Activated CD8-positive, alpha-beta memory T cell treated with anti-CD3 and anti-CD28 coated beads for 48 hours (primary cell): ENCODE results near the gene TEPSIN.
"Not testable (repeated sequence)": the region's sequence is repeated elsewhere in the genome, so short reads cannot be mapped to it uniquely, and the experiment has no call there.

Experiments used
- DNase-seq, 3 experiments: peaks; one replicate each; pipeline ENCODE4 v3.0.0-alpha.2; 2020; ENCODE audit warnings: low read depth in 2 of 3, low spot score in 2 of 3

TEPSIN gene

DNA sequence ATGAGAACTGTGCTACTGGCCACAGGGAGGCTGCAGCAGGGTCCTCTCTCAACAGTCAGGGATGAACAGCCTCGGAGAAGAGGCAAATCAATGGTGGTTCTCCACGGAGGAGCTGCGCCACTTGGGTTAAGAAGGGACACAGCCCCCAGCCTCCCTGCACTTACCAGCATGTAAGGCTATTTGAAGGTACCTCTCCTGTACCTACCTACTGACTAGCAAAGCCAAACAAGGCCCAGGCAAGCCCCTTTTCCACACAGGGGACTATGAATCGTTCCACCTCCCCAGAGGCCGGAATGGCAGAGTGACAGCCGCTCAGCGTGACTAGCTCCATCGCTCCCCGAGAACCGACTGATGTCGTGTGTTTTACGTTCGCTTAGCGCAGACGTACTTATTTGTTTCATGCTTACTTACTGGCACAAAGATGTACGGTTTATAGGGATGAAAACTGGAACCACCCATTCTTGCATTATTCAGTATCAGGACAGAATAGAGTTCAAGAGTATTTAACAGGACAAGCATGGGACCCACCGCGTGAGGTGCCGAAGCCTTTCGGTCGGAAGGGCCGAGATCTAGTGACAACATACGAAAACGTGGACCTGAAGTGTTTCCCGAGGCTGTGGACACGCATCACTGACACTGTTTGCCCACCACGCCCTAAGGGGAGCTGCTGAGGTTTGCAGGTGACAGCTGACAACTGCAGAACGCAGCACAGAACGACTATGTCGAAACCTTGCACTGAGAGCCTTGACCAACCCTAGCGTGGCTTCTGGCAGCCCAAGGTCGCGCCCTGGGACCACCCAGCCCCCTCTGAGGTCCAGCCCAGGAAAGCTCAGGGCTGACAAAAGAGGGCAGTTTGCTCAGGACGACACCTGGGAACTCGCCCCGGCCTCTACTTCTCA, 1.0 kb downstream of the TEPSIN start:
- no peak for DNase-seq

DNA sequence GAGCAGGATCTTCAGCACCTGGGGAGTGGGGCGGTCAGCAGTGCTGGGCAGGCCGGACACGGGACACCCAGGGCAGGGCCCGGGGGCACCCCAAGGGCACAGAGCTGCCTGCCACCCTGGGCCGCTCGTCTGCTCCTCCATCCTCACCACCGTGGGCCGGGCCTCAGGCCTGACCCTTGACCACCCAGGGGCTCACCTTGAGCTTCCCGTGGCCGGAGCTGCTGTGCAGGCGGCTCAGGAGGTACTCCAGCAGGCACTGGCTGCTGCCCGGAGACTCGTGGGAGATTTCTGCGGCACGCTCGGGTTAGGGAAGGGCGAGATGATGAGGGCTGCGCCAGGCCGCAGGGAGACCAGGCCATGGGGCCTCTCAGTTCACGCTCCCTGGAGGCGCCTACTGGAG, 2.1 kb downstream of the TEPSIN start:
- DNase-seq, result no peak

DNA sequence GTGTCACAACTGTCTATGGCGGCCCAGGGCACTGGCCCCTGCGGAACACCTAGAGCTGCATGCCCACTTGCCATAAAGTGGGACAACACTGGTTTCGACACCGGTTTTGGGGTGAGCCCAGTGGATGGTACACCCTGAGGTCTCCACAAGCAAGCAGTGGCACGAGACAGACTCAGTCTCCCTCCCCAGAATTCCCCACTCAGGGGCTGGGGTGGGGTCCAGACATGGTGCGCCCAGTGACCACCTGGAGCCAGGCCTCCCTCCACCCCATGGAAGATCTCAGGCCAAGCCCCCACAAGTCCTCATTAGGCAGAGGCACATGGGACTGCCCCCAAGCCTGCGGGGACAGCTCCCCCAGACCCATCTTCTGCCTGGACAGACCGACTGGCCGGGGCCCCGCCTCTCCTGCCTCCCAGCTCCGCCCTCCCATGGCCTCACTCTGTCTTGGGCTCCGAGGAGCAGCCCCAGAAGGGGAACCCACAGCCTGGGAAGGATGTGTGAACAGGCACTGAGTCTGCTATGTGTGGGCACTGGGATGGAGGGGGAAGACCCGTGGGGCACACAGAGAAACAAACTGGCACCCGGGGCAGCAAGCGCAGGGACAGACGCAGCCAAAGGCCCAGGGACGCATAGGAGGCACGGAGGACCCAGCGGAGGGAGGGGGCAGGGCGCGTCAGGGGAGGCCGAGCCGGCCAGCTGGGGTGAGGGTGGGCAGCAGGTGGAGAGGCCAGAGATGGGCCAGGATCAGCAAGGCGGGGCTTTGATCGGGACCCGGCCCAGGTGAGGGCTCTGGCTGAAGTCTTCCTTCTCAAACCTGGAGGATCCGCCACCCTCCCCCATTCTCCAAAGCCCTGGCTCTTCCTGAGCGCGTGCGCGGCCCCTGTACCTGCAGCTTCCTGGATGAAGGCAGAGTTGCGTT, 2.8 kb downstream of the TEPSIN start:
- no peak for DNase-seq

DNA sequence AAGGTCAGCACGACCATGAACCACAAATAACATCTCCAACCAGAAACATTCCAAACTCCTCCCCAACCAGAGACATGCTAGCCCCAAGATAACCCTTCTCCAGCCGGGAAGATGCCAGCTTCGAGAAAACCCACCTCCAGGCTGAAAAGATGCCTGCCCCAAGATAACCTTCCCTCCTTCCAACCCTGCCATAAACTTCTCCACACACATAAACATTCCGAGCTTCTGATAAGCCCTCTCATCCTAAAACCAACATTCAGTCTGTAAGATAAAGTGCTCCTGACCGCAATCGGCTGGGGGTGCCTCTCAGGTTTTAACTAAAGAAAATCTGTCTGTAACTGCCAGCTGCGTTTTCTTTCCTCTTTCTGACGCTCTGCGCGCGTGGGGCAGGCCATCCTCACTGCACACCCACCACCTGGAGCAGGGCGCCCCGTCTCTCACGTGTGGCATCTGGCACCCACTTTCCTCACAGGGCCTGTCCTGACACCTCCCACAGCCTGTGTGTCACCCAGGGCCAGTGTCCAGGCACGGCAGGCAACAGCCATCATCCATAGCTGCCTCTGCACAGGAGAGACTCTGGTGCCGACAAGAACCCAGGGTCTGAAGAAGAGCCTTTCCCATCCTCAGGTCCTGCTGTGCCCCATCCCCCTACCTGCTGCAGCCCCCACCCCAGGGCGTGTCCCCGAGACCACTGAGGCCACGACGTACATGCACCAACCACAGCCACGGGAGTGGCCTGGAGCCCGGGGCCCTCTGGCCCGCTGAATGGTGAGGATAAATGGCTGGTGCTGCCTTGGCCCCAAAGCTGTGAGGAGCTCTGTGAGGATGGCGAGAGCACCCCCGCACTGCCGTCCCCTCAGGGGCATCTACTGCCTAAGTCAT, 3.7 kb downstream of the TEPSIN start:
- DNase-seq, result no peak

DNA sequence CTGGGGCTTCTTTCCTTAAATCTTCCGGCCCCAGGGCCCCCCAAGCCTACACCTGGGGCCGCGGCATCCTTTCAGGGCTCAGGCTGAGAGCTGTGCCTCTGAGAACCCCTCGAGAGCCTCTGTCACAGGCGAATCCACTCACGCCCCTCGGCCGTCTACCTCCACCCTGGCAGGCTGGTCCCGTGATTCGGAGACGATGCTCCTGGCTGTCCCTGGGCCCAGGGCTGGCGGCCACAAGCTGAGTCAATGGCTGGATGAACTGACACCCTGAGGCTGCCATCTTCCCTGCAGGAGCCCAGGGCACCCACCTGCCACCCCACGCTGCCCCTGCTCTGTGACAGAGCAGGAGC, 4.4 kb downstream of the TEPSIN start:
- no peak for DNase-seq

DNA sequence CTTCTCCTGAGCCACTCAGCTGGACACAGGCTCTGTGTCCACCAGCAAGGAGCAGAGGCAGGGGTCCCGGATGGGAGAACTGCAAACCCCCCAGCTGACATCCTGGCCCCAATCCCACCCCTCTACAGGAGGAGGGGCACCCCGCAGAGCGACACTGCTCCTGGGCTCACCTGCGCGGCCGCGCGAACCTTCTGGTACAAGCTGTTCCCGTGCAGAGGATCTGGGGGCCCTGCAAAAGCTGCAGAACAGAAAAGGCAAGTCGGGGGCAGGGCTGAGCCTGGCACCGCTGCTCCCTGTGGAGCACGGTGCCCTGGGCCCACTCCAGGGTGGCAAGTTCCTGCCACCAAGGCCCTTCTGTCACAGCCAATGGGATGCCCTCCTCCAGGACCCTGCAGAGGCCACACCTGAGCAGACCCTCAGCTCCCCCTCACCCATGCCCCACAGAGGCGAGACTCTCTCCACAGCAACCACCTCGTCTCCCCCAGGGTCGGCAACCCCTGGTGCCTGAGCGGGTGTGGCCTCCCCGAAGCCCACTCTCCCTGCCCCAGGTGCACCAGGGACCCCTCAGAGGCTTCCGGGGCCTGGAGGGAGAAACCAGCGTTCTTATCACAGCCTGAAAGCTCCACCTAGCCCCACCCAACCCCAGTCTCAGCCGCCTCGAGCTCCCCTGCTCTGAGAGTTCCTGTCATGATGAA, 4.9 kb downstream of the TEPSIN start:
- DNase-seq, result no peak

DNA sequence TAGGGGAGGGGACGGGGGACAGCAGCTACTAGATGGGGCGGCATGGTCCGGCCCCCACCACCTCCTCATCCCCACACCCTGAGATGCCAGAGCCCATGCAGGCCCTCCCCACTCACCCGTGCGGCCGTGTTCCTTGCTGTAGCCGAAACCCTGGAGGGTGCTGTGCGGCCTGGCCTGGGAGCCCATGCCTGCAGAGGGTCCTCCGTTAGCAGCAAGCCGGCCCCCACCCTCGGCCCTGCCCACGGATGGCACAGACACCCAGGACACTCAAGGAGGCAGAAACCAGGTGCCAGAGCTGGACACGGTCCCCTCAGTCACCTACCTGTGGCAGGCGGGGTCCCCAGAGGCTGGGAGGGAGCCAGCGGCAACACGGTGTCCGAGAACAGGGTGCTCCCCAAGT, 5.5 kb downstream of the TEPSIN start:
- DNase-seq, result no peak

DNA sequence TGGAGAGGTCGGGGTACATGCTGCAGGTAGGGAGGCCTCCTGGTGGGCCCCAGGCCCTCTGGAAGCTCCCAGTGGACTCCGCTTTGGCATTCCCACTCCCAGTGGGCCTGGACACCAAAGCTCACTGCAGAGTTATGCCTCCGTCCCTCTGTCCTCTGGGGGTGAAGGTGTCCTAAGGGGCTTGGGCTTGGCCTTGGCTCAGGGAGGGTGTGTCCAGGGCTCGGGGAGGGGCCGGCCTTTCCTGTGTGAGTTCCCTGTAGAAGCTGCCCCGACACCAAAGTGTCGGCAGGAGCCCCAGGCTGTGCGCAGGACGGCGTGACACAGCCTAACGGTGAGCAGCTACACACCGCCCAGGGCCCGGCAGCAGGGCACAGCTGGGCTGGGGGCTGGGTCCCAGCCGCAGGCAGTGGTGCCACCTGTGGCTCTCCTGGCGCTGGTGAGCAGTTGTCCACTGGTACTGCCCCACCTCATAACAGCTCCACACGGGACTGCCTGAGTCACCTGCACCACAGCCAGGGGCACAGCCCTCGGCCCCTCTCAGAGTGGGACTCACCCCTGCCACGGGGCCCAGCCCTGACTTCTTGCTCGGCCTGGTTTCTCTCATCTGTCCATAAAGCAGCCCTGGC, 6.1 kb downstream of the TEPSIN start:
- no peak for DNase-seq

DNA sequence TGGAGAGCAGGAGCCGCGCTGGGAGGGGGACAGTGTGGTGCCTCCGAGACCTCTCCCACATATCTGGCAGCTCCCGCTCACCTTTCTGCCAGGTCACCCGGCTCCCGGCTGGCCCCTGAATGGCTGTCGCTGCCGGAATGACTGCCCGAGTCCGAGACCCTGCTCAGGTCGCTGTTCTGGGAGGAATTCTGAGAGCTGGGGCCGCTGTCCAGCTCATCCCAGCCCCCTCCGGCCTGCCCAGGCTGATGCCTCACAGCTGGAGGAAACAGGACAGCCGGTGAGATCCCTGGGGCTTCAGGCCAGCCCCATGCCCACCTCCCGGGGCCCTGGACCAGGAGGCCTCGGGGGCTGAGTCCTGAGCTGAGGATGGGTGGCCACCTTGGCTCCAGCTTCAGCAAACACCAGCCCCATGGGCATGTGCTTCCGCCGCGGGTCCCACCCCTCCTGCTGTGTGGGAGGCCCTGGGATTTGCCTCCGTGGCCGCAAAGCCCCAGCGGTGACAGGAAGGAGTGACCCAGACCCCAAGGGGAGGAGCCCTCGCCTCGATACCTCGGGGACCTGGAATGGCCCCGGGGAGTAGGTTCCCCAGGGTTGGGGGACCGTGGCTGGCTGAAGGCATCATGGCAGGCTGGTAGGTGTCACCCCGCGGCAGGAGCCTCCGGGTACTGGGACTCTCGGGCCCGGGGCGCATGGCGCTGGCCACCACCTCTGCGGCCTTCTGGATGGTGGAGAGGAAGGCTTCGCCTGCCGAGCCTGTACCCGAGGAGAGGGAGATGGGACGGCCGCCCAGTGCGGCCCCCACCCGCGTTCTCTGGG, 6.9 kb downstream of the TEPSIN start:
- DNase-seq, result no peak

DNA sequence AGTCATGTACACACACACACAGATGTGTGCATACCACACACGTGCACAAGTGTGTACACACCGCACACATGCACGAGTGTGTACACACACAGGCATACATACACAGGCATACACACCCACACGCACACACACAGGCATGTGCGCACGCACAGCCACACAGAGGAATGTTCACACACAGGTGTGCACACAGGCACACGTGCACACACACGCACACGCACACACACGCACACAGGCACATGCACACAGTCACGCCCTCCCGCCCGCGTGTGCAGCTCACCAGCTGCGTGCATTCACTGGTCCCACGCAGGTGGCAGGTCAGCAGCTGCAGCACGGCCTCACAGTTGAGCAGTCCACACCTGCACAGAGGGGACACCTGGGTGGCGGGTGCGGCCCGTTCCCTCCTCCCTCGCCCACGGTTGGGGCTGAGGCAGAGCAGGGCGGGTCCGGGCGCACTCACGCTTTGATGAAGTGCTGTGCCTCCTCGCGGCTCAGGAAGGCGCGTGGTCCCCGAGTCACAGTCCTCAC, 7.7 kb downstream of the TEPSIN start:
- no peak for DNase-seq

DNA sequence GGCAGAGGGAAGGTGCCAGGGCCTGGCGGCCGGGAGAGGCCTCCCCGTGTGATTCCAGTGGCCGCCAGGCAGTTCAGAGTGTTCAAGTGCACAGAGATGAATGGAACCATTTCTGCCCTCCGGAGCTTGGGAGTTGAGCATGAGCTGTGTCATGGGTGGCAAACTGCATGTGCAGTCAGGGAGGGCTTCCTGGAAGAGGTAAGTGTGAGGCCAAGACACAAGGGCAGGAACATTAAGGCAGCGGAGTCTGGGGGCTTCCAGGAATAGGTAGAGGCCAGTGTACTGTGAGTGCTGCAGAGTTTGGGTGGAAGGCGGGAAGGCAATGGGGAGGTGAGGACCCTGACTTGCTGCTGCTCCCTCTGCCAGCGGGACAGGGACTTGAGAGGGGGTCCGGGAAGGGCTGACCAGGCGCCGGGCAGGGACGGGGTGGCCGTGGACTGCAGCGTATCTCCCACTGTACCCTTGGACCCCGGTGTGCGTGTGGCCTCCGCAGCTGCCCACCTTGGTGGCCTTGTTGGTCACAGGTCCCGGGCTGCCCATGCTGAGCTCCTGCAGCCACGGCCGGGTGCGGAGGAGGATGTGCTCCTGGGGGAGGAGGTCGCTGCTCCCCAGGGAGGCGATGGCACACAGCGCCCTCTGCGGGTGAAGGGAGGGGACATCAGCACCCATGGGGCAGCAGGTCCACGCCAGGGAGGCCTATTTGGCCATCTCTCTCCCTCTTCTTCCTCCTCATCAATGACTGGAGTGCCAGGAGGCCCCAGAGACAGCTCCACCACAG, 8.6 kb downstream of the TEPSIN start:
- no peak for DNase-seq

DNA sequence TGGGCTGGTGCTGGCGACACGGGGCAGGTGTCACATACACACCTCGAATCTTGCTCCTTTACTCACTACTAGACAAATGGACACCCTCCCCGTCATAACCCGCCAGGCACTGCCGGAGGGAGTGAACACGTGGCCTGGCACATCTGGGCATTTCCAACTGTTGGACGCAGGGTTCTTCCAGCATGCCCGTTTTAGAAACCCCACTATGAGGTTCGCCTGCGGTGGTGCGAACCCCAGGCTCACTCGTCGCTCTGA, 9.3 kb downstream of the TEPSIN start:
- no peak for DNase-seq

DNA sequence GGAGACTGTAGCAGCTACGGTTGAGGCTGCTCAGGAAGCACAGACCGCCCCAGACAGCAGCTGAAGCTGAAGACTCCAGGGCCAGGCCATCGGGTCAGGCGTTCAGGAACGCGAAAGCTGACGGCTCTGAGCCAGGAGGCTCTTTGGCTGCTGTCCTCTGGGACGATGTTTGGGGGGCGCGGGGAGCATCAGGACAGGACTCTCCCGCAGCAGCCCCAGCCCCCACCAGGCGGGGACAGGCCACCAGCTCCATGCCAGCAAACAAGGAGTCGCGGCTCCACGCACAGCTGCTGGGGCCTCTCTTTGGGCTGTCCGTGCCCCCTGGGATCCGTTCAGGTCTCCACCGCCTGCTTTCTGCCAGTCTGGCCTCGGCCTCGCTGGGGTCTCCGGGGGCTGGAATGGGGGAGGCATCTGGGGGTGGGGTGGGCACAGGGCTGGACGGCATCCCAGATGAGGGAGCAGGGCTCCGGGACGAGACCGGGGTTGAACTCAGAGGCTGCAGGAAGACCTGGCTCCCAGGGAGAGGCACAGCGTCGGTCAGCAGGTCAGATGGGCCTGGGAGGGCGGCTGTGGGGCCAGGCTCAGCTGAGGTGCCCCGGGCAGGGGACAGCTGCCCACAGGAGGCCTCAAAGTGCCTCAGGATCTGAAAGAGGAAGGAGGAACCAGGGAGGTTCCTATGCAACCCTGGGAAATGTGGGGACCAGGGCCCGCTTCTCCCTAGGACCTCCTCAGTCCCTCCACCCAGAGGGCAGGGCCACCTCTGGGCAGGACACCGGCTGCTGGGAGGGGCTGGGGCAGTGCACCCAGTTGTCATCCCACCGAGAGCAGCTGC, 9.8 kb downstream of the TEPSIN start:
- DNase-seq, result no peak

DNA sequence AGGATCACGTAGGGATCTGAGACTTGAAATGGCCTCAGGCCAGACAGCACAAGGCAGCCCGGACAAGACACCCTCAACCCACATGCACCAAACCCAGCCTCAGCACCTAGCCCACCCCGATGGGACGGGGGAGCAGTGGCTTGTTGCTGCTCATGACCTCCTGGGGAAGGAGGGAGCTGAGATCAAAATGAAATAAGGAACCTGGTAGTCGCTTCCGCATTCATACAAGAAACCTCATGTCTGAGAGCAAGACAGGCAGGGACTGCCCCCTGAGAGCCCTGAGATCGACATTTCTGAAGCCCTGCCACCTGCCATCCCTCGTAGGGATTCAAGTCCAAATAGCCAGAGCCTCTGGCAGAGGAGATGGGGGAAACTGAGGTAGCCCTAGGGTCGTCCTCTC, 10.4 kb downstream of the TEPSIN start:
- no peak for DNase-seq

DNA sequence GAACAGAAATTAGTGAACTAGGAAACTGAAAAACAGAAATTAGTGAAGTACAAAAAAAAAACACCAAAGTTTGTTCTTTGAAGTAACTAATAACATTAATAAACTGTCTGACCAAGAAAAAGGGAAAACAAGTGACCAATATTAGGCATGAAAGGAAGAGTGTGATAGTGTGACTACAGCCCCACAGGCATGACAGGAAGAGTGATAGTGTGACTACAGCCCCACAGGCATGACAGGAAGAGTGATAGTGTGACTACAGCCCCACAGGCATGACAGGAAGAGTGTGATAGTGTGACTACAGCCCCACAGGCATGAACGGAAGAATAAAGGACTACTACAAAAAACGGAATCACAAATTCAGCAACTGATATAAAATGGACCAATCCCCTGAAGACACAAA, 11.2 kb downstream of the TEPSIN start:
- not testable (repeated sequence) for DNase-seq

DNA sequence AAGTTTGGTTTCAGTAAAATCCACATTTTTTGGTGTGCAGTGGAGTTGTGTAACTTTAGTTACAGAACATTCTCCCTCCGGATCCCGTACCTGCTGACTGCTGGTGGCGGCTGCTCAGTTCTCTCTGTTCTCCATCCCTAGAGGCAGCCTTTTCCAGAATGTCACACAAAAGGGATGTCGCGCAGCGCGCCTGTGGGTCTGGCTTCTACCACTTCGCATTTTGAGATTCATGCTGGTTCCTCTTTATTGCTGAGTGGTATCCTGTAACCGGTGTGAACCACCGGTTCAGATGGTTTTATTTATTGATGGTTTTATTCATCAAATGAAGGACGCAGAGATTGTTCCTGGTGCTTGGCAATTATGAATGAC, 15.1 kb downstream of the TEPSIN start:
- no peak for DNase-seq

DNA sequence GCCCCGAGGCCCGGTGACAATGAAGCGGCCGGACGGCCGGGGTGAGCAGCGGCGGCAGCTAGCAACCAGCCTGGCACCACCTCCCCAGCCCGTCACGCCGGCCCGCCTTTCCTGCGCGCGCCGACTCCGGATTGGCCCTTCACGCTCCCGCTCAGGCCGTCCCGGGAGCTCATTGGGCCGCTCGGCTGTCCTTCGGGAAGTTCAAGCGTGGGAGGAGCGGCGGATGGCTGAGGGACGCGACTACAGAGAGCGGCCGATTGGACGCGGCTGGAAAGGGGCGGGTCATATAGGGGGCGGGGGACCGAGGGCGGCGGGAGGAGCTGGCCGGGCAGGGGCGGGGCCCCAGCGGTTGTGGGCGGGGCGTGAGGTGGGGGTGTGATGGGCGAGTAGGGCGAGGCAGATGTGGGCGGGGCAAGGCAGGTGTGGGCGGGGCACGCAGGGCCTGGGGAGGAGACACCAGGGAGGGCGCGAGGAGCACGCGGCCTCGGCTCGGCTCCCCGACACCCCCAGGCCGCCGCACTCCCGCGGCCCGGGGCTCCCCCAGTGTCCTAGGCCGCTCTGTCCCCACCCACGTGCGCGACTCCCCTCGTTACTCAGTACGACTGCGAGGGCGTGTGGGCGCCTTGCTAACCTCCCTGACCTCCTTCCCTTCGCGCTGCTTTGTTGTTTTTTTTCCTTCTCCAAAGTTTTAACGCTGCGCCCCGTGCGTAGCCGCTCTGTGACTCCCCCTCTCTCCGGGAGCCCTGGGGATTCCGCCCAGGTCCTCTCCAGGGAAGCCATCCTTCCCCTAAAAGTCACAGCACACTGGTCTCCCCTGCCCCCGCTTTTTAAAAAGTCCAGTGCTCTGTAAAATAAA, 15.7 kb downstream of the TEPSIN start, which contains the start of gene CEP131:
Gene CEP131, minus strand, starts transcription at position 60 of the 856 bp plus-strand sequence. CDS start 2,909 bp downstream, outside the sequence.
- peak; percentile 98 to 100 (median 100) for DNase-seq
